CD14-positive monocyte (primary cell): ENCODE results near the gene CHCHD6. TPM values are rescaled to one million over a fixed set of nuclear protein-coding genes. Genes with fewer than 3 reads are reported as not detected.

Source experiments
- DNase-seq, 3 donors: peaks; one replicate each; pipeline ENCODE4 v3.0.0-alpha.2; 2011 to 2022
- H2AFZ ChIP-seq: 2 replicates; pipeline ENCODE4 v1.6.0; 2012; ENCODE audit warnings: mild to moderate bottlenecking, low read depth, low read length, inconsistent platforms; ENCODE audit not compliant: insufficient read depth, poor library complexity, severe bottlenecking
- H3K27ac ChIP-seq, 2 donors: 1 replicate in 1 of 2; 2 replicates in 1 of 2; pipeline ENCODE4 v1.5.1; 2012 to 2013; ENCODE audit warnings: low read length in 2 of 2, control low read depth in 1 of 2, inconsistent platforms in 1 of 2, low read depth in 1 of 2, mild to moderate bottlenecking in 1 of 2
- H3K27me3 ChIP-seq, 2 donors: one replicate each; pipeline versions ENCODE4 v1.6.0 to v1.6.1; 2011 to 2013; ENCODE audit warnings: low read length in 2 of 2; ENCODE audit not compliant: control insufficient read depth in 2 of 2, insufficient read depth in 2 of 2
- H3K36me3 ChIP-seq, 2 donors: replicated peaks in 1 of 2; 1 replicate in 1 of 2; 2 replicates in 1 of 2; pipeline versions ENCODE4 v1.5.1 to v1.6.1; 2012 to 2013; ENCODE audit warnings: low read length in 2 of 2, control low read depth in 1 of 2, inconsistent platforms in 1 of 2, mild to moderate bottlenecking in 1 of 2; ENCODE audit not compliant: insufficient read depth in 2 of 2, control insufficient read depth in 1 of 2
- H3K4me1 ChIP-seq, 2 donors: 1 replicate in 1 of 2; 2 replicates in 1 of 2; pipeline versions ENCODE4 v1.5.1 to v1.6.1; 2012 to 2013; ENCODE audit warnings: low read length in 2 of 2, control low read depth in 1 of 2, inconsistent platforms in 1 of 2, mild to moderate bottlenecking in 1 of 2, moderate library complexity in 1 of 2; ENCODE audit not compliant: insufficient read depth in 2 of 2, control insufficient read depth in 1 of 2
- H3K4me2 ChIP-seq: replicated peaks from 2 replicates; pipeline ENCODE3; 2012; ENCODE audit warnings: low read length, moderate library complexity, mild to moderate bottlenecking; ENCODE audit not compliant: poor library complexity, severe bottlenecking; ENCODE audit errors: extremely low read depth
- H3K4me3 ChIP-seq, 3 experiments: fragments of 200-600 bp in 1 of 3; sonication (generic) in 1 of 3; replicated peaks in 1 of 3; 1 replicate in 2 of 3; 2 replicates in 1 of 3; pipeline ENCODE4 v1.5.1; 2011 to 2013; ENCODE audit warnings: low read length in 3 of 3, mild to moderate bottlenecking in 3 of 3, control low read depth in 2 of 3, low read depth in 2 of 3, inconsistent platforms in 1 of 3, moderate library complexity in 1 of 3
- H3K79me2 ChIP-seq: 2 replicates; pipeline ENCODE4 v1.6.0; 2012; ENCODE audit warnings: mild to moderate bottlenecking, control low read depth, inconsistent platforms, low read length, moderate library complexity; ENCODE audit not compliant: insufficient read depth
- H3K9ac ChIP-seq: 2 replicates; pipeline ENCODE4 v1.6.0; 2017; ENCODE audit warnings: low read length, mild to moderate bottlenecking; ENCODE audit not compliant: insufficient read depth, poor library complexity, severe bottlenecking
- H3K9me3 ChIP-seq, 2 donors: replicated peaks in 1 of 2; 1 replicate in 1 of 2; 2 replicates in 1 of 2; pipeline versions ENCODE4 v1.5.1 to v1.6.1; 2012 to 2013; ENCODE audit warnings: low read length in 2 of 2, control low read depth in 1 of 2; ENCODE audit not compliant: control insufficient read depth in 1 of 2, insufficient read depth in 1 of 2
- H4K20me1 ChIP-seq: 2 replicates; pipeline ENCODE4 v1.6.0; 2012; ENCODE audit warnings: mild to moderate bottlenecking, low read length, control low read depth, moderate library complexity; ENCODE audit not compliant: insufficient read depth
- H3K27ac Mint-ChIP-seq, 7 donors: one replicate each; pipeline ENCODE4 v1.8.0; 2020; ENCODE audit warnings: mild to moderate bottlenecking in 7 of 7, mixed read lengths in 7 of 7, moderate library complexity in 6 of 7, inconsistent platforms in 2 of 7
- H3K27me3 Mint-ChIP-seq, 3 donors: one replicate each; pipeline ENCODE4 v1.8.0; 2021 to 2022; ENCODE audit warnings: low read depth in 3 of 3, mild to moderate bottlenecking in 3 of 3, mixed read lengths in 3 of 3, moderate library complexity in 3 of 3, inconsistent platforms in 1 of 3
- H3K36me3 Mint-ChIP-seq, 2 donors: one replicate each; pipeline ENCODE4 v1.8.0; 2020; ENCODE audit warnings: mixed read lengths in 2 of 2, inconsistent platforms in 1 of 2, mild to moderate bottlenecking in 1 of 2
- H3K4me1 Mint-ChIP-seq: one replicate; pipeline ENCODE4 v1.8.0; 2020; ENCODE audit warnings: mild to moderate bottlenecking, mixed read lengths
- H3K4me3 Mint-ChIP-seq, 2 donors: one replicate each; pipeline ENCODE4 v1.8.0; 2020; ENCODE audit warnings: mild to moderate bottlenecking in 2 of 2, mixed read lengths in 2 of 2, moderate library complexity in 1 of 2
- H3K9me3 Mint-ChIP-seq, 7 donors: one replicate each; pipeline ENCODE4 v1.8.0; 2020 to 2022; ENCODE audit warnings: mixed read lengths in 7 of 7, mild to moderate bottlenecking in 6 of 7, moderate library complexity in 6 of 7, inconsistent platforms in 2 of 7
- CTCF ChIP-seq: fragments of 200-600 bp; IDR thresholded peaks from one replicate; pipeline ENCODE4 v1.8.0; 2022; ENCODE audit warnings: antibody characterized with exemption, mild to moderate bottlenecking
- WGBS: methylation state at CpG from one replicate; pipeline ENCODE4 v1.1.5; 2013; ENCODE audit warnings: missing lambda C conversion rate; ENCODE audit not compliant: insufficient coverage; 5-methylcytosine and 5-hydroxymethylcytosine counted together
- intact Hi-C, 2 donors: fragments of 100-400 bp; cut with micrococcal nuclease; formaldehyde crosslinking; loops; one replicate each; pipeline versions ENCODE4 v1.15.0 to v1.15.1; 2023
- polyA plus RNA-seq, 3 donors: library from polyadenylated mRNA; depleted of rRNA in 1 of 3; unstranded in 2 of 3; stranded (reverse) in 1 of 3; fragments of 300-500 nt in 2 of 3; fragments of >200 nt in 1 of 3; fragmentation: Illumina TruSeq in 2 of 3; gene quantifications; 1 replicate in 2 of 3; 2 replicates in 1 of 3; pipeline ENCODE4 v1.2.3, GENCODE V29; 2012 to 2021

The CHCHD6 gene
- polyA plus RNA-seq, 3 donors = 1.1 to 1.8 (median 1.8) TPM

DNA sequence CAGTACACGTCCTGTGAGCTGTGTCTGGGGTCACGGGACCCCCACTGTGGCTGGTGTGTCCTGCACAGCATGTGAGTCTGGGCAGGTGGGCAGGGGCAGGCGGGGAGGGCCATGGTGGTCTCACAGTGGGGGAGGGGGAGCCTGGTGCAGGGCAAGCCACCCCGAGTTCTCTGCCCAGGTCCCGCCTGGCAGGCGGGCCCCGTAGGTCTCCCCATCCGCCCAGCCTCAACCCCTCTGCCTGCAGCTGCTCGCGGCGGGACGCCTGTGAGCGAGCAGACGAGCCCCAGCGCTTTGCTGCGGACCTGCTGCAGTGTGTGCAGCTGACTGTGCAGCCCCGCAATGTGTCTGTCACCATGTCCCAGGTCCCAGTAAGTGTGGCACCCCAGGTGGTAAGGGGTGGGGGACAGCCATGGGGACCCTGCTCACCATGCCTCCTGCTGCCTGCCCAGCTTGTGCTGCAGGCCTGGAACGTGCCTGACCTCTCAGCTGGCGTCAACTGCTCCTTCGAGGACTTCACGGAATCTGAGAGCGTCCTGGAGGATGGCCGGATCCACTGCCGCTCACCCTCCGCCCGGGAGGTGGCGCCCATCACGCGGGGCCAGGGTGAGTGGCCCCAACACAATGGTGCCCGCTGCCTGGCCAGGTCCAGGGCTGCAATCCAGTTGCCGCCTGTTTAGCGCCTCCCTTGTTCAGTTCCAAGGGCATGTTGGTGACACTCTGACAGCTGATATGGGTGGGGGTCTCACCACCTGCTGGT, 300.8 kb downstream of the CHCHD6 start:
- no peak overlapping the region for H3K27ac Mint-ChIP-seq

GRCh38 chr3:127005864-127006500, 301.9 kb downstream of the CHCHD6 start:
- H2AFZ ChIP-seq = no peak overlapping the region
- no peaks in the 10 kb centered on the region for H3K79me2 ChIP-seq
- Mint-ChIP-seq H3K4me3 (no peak overlapping the region), H3K27ac (no peak overlapping the region), H3K4me1 (no peaks in the 10 kb centered on the region), H3K36me3 (no peaks in the 10 kb centered on the region), H3K9me3 (no peaks in the 10 kb centered on the region), H3K27me3 (peaks cover 0 to 1% (median 0%) of the 10 kb centered on the region in 3 donors)
- DNase-seq = no peak
- no peak overlapping the region for H3K9ac ChIP-seq
- intact Hi-C loops = no loop called here
- no peak for TF ChIP-seq CTCF
- H3K4me3 ChIP-seq = no peak overlapping the region
- no peak overlapping the region for H3K27ac ChIP-seq
- no peaks in the 10 kb centered on the region for H3K4me1 ChIP-seq
- H3K36me3 ChIP-seq = no peaks in the 10 kb centered on the region
- no peaks in the 10 kb centered on the region for H3K27me3 ChIP-seq
- H3K9me3 ChIP-seq = no peaks in the 10 kb centered on the region
- no peak overlapping the region for H3K4me2 ChIP-seq
- WGBS = 88% methylated on average over 15 of the region's 17 CpGs
- no peaks in the 10 kb centered on the region for H4K20me1 ChIP-seq

More for the DNA sequence above, 300.8 kb downstream of the CHCHD6 start:
- intact Hi-C loops = no loop called here
- H3K4me2 ChIP-seq = no peak overlapping the region
- H3K9ac ChIP-seq = no peak overlapping the region
- H3K4me1 ChIP-seq = no peaks in the 10 kb centered on the region
- Mint-ChIP-seq H3K36me3 (no peaks in the 10 kb centered on the region), H3K9me3 (no peaks in the 10 kb centered on the region), H3K4me1 (no peaks in the 10 kb centered on the region), H3K4me3 (no peak overlapping the region), H3K27me3 (peaks cover 0 to 1% (median 0%) of the 10 kb centered on the region in 3 donors)
- no peaks in the 10 kb centered on the region for H3K79me2 ChIP-seq
- H2AFZ ChIP-seq = no peak overlapping the region
- WGBS = 96% methylated on average over 31 of the region's 32 CpGs
- no peak for DNase-seq
- H3K36me3 ChIP-seq = no peaks in the 10 kb centered on the region
- H3K27ac ChIP-seq = no peak overlapping the region
- H4K20me1 ChIP-seq = no peaks in the 10 kb centered on the region
- no peaks in the 10 kb centered on the region for H3K9me3 ChIP-seq
- no peak for TF ChIP-seq CTCF
- no peaks in the 10 kb centered on the region for H3K27me3 ChIP-seq
- no peak overlapping the region for H3K4me3 ChIP-seq
